HepG2 (cell line): ENCODE results near the gene TLK1. TPM values are rescaled to one million over a fixed set of nuclear protein-coding genes. Genes with fewer than 3 reads are reported as not detected.

Source experiments
- BCL3 ChIP-seq: sonication (generic); formaldehyde crosslinking; IDR thresholded peaks from 2 replicates; pipeline ENCODE4 v1.5.1; 2020; ENCODE audit warnings: mild to moderate bottlenecking, missing genetic modification reagents, moderate library complexity
- ESRRA ChIP-seq: sonication (generic); formaldehyde crosslinking; IDR thresholded peaks from 2 replicates; pipeline ENCODE4 v1.5.1; 2020; ENCODE audit warnings: mild to moderate bottlenecking, low read depth, missing genetic modification reagents
- FOSL1 ChIP-seq: sonication (generic); formaldehyde crosslinking; IDR thresholded peaks from 2 replicates; pipeline ENCODE4 v1.9.0; 2021; ENCODE audit warnings: missing genetic modification reagents, borderline replicate concordance
- MTA3 ChIP-seq: sonication (generic); formaldehyde crosslinking; IDR thresholded peaks from 2 replicates; pipeline ENCODE4 v1.4.0; 2020; ENCODE audit warnings: missing genetic modification reagents
- NFE2 ChIP-seq: sonication (generic); formaldehyde crosslinking; IDR thresholded peaks from 2 replicates; pipeline ENCODE4 v1.4.0; 2020; ENCODE audit warnings: missing genetic modification reagents
- NFKBIZ ChIP-seq: IDR thresholded peaks from 2 replicates; pipeline ENCODE4 v1.6.1; 2018; ENCODE audit warnings: missing genetic modification reagents, missing compliant biosample characterization
- SIX4 ChIP-seq: sonication (generic); formaldehyde crosslinking; IDR thresholded peaks from 2 replicates; pipeline ENCODE4 v1.4.0; 2020; ENCODE audit warnings: missing genetic modification reagents
- TMF1 ChIP-seq: sonication (generic); formaldehyde crosslinking; IDR thresholded peaks from 2 replicates; pipeline ENCODE4 v1.8.1; 2022; ENCODE audit warnings: low read depth, missing genetic modification reagents
- ZBTB7B ChIP-seq: sonication (generic); formaldehyde crosslinking; IDR thresholded peaks from 2 replicates; pipeline ENCODE4 v1.4.0; 2020; ENCODE audit warnings: missing genetic modification reagents
- ZNF136 ChIP-seq: sonication (generic); formaldehyde crosslinking; IDR thresholded peaks from 2 replicates; pipeline ENCODE4 v1.8.1; 2022; ENCODE audit warnings: low read depth, mild to moderate bottlenecking, moderate library complexity, missing genetic modification reagents
- ZNF407 ChIP-seq: sonication (generic); formaldehyde crosslinking; IDR thresholded peaks from one replicate; pipeline ENCODE4 v1.5.1; 2020; ENCODE audit warnings: mild to moderate bottlenecking, missing genetic modification reagents; ENCODE audit errors: not compliant biosample characterization
- ZNF709 ChIP-seq: sonication (generic); formaldehyde crosslinking; IDR thresholded peaks from 2 replicates; pipeline ENCODE4 v1.5.0; 2020; ENCODE audit warnings: mild to moderate bottlenecking, missing genetic modification reagents
- ZNF800 ChIP-seq: sonication (generic); formaldehyde crosslinking; IDR thresholded peaks from 2 replicates; pipeline ENCODE4 v1.4.0; 2020; ENCODE audit warnings: missing genetic modification reagents
- polyA plus RNA-seq, 8 experiments: library from polyadenylated mRNA; depleted of rRNA in 3 of 8; stranded (reverse) in 7 of 8; unstranded in 1 of 8; fragments of >200 nt; fragmentation: Illumina TruSeq in 4 of 8; extraction: Trizol in 4 of 8; gene quantifications; 2 replicates each; pipeline versions ENCODE4 v1.2.1 to v1.2.3, GENCODE V29; 2011 to 2016; ENCODE audit warnings: low read depth in 4 of 8, missing spikeins in 1 of 8, mixed read lengths in 1 of 8; ENCODE audit not compliant: insufficient read depth in 1 of 8
- total RNA-seq, 5 experiments: library from RNA; depleted of rRNA; stranded (reverse); fragments of >200 nt; fragmentation: Illumina TruSeq; extraction: Trizol; gene quantifications; 2 replicates each; pipeline ENCODE4 v1.2.3, GENCODE V29; 2016; ENCODE audit warnings: low read depth in 1 of 5
- TF ChIP-seq, protein P1 (sequence below): IDR thresholded peaks from 2 replicates; pipeline ENCODE4 v1.6.1; 2016; ENCODE audit warnings: missing genetic modification reagents, missing compliant biosample characterization
- TF ChIP-seq, protein P2 (sequence below): IDR thresholded peaks from 2 replicates; pipeline ENCODE4 v1.6.1; 2016; ENCODE audit warnings: control low read depth

The TLK1 gene
- total and polyA plus RNA-seq, 2 of the 13 experiments (the other 11 are each of a cell fraction or from before 2014, with no cell fraction given), result 16.8 to 28.7 TPM

DNA sequence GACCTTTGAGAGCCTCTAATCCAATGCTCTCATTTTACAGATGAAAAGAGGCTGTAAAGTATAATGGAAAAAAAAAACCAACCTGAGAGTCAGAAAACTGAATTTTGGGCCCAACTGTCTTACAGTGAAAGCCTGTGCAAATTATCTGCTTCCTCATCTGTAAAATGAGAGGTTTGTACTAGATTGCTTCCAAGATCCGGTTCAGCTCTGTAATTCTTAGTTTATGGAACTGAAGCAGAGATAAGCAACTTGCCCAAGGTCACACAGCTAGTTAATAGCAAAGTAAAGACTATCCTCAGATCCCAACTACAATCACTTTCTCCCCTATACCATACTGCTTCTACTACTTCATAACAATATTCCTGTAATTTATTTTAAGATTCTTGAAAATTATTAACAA is 6.3 kb downstream of the TLK1 start (continued):
- TF ChIP-seq ZNF407 (CRISPR knock-in tag) (no peak), NFE2 (CRISPR knock-in tag) (no peak), ZNF136 (CRISPR knock-in tag) (no peak), SIX4 (CRISPR knock-in tag) (0 out of 2 replicates have a peak, but pooled peaks have one; percentile 28), BCL3 (no peak), NFKBIZ (CRISPR knock-in tag) (no peak), MTA3 (CRISPR knock-in tag) (no peak), ZNF709 (no peak), ESRRA (CRISPR knock-in tag) (no peak), ZBTB7B (CRISPR knock-in tag) (no peak), ZNF800 (CRISPR knock-in tag) (no peak), FOSL1 (CRISPR knock-in tag) (no peak), TMF1 (CRISPR knock-in tag) (no peak)
- TF ChIP-seq, protein P1, sequence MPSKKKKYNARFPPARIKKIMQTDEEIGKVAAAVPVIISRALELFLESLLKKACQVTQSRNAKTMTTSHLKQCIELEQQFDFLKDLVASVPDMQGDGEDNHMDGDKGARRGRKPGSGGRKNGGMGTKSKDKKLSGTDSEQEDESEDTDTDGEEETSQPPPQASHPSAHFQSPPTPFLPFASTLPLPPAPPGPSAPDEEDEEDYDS, result no peak
- TF ChIP-seq, protein P2, sequence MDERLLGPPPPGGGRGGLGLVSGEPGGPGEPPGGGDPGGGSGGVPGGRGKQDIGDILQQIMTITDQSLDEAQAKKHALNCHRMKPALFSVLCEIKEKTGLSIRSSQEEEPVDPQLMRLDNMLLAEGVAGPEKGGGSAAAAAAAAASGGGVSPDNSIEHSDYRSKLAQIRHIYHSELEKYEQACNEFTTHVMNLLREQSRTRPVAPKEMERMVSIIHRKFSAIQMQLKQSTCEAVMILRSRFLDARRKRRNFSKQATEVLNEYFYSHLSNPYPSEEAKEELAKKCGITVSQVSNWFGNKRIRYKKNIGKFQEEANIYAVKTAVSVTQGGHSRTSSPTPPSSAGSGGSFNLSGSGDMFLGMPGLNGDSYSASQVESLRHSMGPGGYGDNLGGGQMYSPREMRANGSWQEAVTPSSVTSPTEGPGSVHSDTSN (CRISPR knock-in tag), result no peak
